MCF 10A (cell line): Measurements from ENCODE around the gene TFF3. TPM values are rescaled to one million over a fixed set of nuclear protein-coding genes. Genes with fewer than 3 reads are reported as not detected.

Source experiments
- BruUV-seq: library from RNA; stranded (reverse); fragments of 400-500 nt; replicated peaks from 2 replicates; lab custom pipeline; 2021; lab: Mats Ljungman, UMichigan
- CTCF ChIA-PET: fragments of 300-600 bp; sonication (Branson Sonifier 250); formaldehyde crosslinking; extraction: SDS; loops from one replicate; lab custom pipeline; 2021; ENCODE audit warnings: antibody characterized with exemption, inconsistent platforms; lab: Yijun Ruan, JAX
- POLR2A ChIA-PET: fragments of 300-600, 350-650 bp; sonication (Branson Sonifier 250); formaldehyde crosslinking; extraction: SDS; loops from one replicate; lab custom pipeline; 2020; ENCODE audit warnings: antibody characterized with exemption, inconsistent platforms; lab: Yijun Ruan, JAX
- DNase-seq: peaks from one replicate; pipeline ENCODE4 v3.0.0-alpha.2; 2018; ENCODE audit not compliant: unreplicated experiment
- H3K27ac Mint-ChIP-seq: one replicate; pipeline ENCODE4 v1.8.0; 2022; ENCODE audit warnings: mild to moderate bottlenecking, low read depth, mixed read lengths; ENCODE audit not compliant: unreplicated experiment
- H3K27me3 Mint-ChIP-seq: one replicate; pipeline ENCODE4 v1.8.0; 2022; ENCODE audit warnings: mixed read lengths; ENCODE audit not compliant: insufficient read depth, unreplicated experiment
- H3K36me3 Mint-ChIP-seq: one replicate; pipeline ENCODE4 v1.8.0; 2022; ENCODE audit warnings: mild to moderate bottlenecking, moderate library complexity, mixed read lengths; ENCODE audit not compliant: insufficient read depth, unreplicated experiment
- H3K4me1 Mint-ChIP-seq: one replicate; pipeline ENCODE4 v1.8.0; 2022; ENCODE audit warnings: mixed read lengths; ENCODE audit not compliant: insufficient read depth, unreplicated experiment
- H3K4me3 Mint-ChIP-seq: one replicate; pipeline ENCODE4 v1.8.0; 2022; ENCODE audit warnings: mild to moderate bottlenecking, moderate library complexity, mixed read lengths; ENCODE audit not compliant: unreplicated experiment
- H3K9me3 Mint-ChIP-seq: one replicate; pipeline ENCODE4 v1.8.0; 2022; ENCODE audit warnings: mixed read lengths; ENCODE audit not compliant: unreplicated experiment
- CTCF ChIP-seq: fragments of 200-600 bp; IDR thresholded peaks from one replicate; pipeline ENCODE4 v1.8.0; 2022; ENCODE audit warnings: antibody characterized with exemption, mild to moderate bottlenecking; ENCODE audit not compliant: unreplicated experiment
- intact Hi-C: fragments of 100-400 bp; cut with micrococcal nuclease; formaldehyde crosslinking; loops from 2 replicates; pipeline ENCODE4 v1.14.1; 2022
- total RNA-seq: library from RNA; stranded (reverse); gene quantifications from 2 replicates; pipeline ENCODE4 v1.2.3, GENCODE V29; 2022

The TFF3 gene
- total RNA-seq, 1 experiment from 2014 or later = not detected

- Mint-ChIP-seq H3K4me1 (no peaks in the 10 kb centered on the region), H3K27ac (no peak overlapping the region), H3K27me3 (no peaks in the 10 kb centered on the region), H3K36me3 (peaks cover 11% of the 10 kb centered on the region), H3K4me3 (no peak overlapping the region), H3K9me3 (no peaks in the 10 kb centered on the region)
- CTCF ChIA-PET = interaction anchor here (0.6 to 1.0 kb wide), 2 partner anchors 23 to 667 kb away, joined by 3 to 4 read pairs; no protein-coding TSS in a partner anchor
- TF ChIP-seq CTCF = no peak
- DNase-seq = no peak
- POLR2A ChIA-PET = no interaction called here
- intact Hi-C loops = no loop called here
- BruUV-seq = no TSS peak
Measured at GRCh38 chr21:42282021-42282420, 33.2 kb downstream of the TFF3 start.

GRCh38 chr21:42281181-42281680, 34.0 kb downstream of the TFF3 start:
- no peak for DNase-seq
- Mint-ChIP-seq H3K36me3 (peaks cover 11% of the 10 kb centered on the region), H3K27ac (no peak overlapping the region), H3K27me3 (no peaks in the 10 kb centered on the region), H3K9me3 (no peaks in the 10 kb centered on the region), H3K4me1 (no peaks in the 10 kb centered on the region), H3K4me3 (no peak overlapping the region)
- intact Hi-C loops = no loop called here
- no peak for TF ChIP-seq CTCF
- BruUV-seq = no TSS peak
- CTCF ChIA-PET = interaction anchor here (2.2 kb wide), 1 partner anchor 29 kb away, joined by 7 read pairs; no protein-coding TSS in a partner anchor
- POLR2A ChIA-PET = no interaction called here

GRCh38 chr21:42280356-42281180, 34.6 kb downstream of the TFF3 start:
- Mint-ChIP-seq H3K27me3 (no peaks in the 10 kb centered on the region), H3K36me3 (peaks cover 11% of the 10 kb centered on the region), H3K4me1 (no peaks in the 10 kb centered on the region), H3K27ac (no peak overlapping the region), H3K4me3 (no peak overlapping the region), H3K9me3 (no peaks in the 10 kb centered on the region)
- intact Hi-C loops = no loop called here
- no peak for TF ChIP-seq CTCF
- CTCF ChIA-PET = interaction anchor here (2.2 kb wide), 1 partner anchor 30 kb away, joined by 7 read pairs; no protein-coding TSS in a partner anchor
- no TSS peak for BruUV-seq
- POLR2A ChIA-PET = no interaction called here
- DNase-seq = no peak

DNA sequence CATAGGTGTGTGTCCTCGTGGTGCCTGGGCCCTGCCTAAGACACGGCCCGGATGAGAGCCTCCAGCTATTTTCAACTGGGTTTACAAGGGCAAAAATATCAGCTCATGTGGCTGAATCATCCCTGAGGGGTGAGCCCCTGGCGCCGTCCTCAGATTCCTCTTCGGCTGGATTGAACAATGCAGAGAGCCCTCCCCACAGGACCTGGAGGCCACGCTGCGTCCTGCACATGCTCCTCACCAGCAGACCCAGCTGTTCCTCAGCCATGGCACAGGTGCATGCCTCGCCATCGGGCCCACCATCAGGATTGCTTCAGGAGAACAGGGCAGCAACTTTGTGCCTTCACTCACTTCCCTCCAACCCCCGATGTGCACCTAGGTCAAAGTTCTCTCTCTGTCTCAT, 35.3 kb downstream of the TFF3 start:
- CTCF ChIA-PET = interaction anchor here (1.0 to 2.2 kb wide), 3 partner anchors 20 to 134 kb away, joined by 3 to 7 read pairs (median 3); no protein-coding TSS in a partner anchor
- no peak overlapping the region for H3K4me3 Mint-ChIP-seq
- no peak for TF ChIP-seq CTCF
- no peak overlapping the region for H3K27ac Mint-ChIP-seq
- intact Hi-C loops = no loop called here
- H3K9me3 Mint-ChIP-seq = no peaks in the 10 kb centered on the region
- H3K36me3 Mint-ChIP-seq = peaks cover 11% of the 10 kb centered on the region
- H3K4me1 Mint-ChIP-seq = no peaks in the 10 kb centered on the region
- POLR2A ChIA-PET = no interaction called here
- DNase-seq = no peak
- H3K27me3 Mint-ChIP-seq = no peaks in the 10 kb centered on the region
- BruUV-seq = no TSS peak
